Neural progenitor cell (in vitro differentiated cells): ENCODE results near the gene TFAP2E. TPM values are rescaled to one million over a fixed set of nuclear protein-coding genes. Genes with fewer than 3 reads are reported as not detected.

Experiments used
- DNase-seq: peaks from one replicate; pipeline ENCODE4 v3.0.0-alpha.2; 2016; ENCODE audit warnings: low spot score
- H2AFZ ChIP-seq: fragments of 200-600 bp; sonication (generic); replicated peaks from 2 replicates; pipeline ENCODE4 v1.6.1; 2016; ENCODE audit warnings: antibody characterized with exemption
- H3F3A ChIP-seq: fragments of 200-600 bp; sonication (generic); 2 replicates; pipeline ENCODE4 v1.6.1; 2016; ENCODE audit warnings: antibody characterized with exemption, low read depth
- H3K27ac ChIP-seq: fragments of 200-600 bp; sonication (generic); 2 replicates; pipeline ENCODE4 v1.5.1; 2016; ENCODE audit warnings: mild to moderate bottlenecking
- H3K27me3 ChIP-seq: fragments of 200-600 bp; sonication (generic); 2 replicates; pipeline ENCODE4 v1.6.1; 2016; ENCODE audit warnings: mild to moderate bottlenecking, moderate library complexity
- H3K36me3 ChIP-seq: fragments of 200-600 bp; sonication (generic); 2 replicates; pipeline ENCODE4 v1.5.1; 2016
- H3K4me1 ChIP-seq: fragments of 200-600 bp; sonication (generic); 2 replicates; pipeline ENCODE4 v1.6.1; 2016; ENCODE audit warnings: mixed run types
- H3K4me2 ChIP-seq: fragments of 200-600 bp; sonication (generic); 2 replicates; pipeline ENCODE4 v1.6.1; 2016
- H3K4me3 ChIP-seq: fragments of 200-600 bp; sonication (generic); 2 replicates; pipeline ENCODE4 v1.5.1; 2016
- H3K79me2 ChIP-seq: fragments of 200-600 bp; sonication (generic); 2 replicates; pipeline ENCODE4 v1.6.1; 2016; ENCODE audit warnings: low read depth
- H3K9ac ChIP-seq: fragments of 200-600 bp; sonication (generic); 2 replicates; pipeline ENCODE4 v1.6.1; 2016
- H3K9me3 ChIP-seq: fragments of 200-600 bp; sonication (generic); 2 replicates; pipeline ENCODE4 v1.5.1; 2016; ENCODE audit warnings: low read depth
- H4K20me1 ChIP-seq: fragments of 200-600 bp; sonication (generic); 2 replicates; pipeline ENCODE4 v1.6.1; 2016; ENCODE audit warnings: low read depth
- H3K27ac Mint-ChIP-seq: 3 replicates; pipeline ENCODE4 v1.8.0; 2021; ENCODE audit warnings: mixed read lengths
- H3K27me3 Mint-ChIP-seq: 2 replicates; pipeline ENCODE4 v1.8.0; 2022; ENCODE audit warnings: low read depth, mild to moderate bottlenecking, inconsistent platforms, moderate library complexity, mixed read lengths; ENCODE audit not compliant: insufficient read depth
- H3K36me3 Mint-ChIP-seq: 3 replicates; pipeline ENCODE4 v1.8.0; 2021; ENCODE audit warnings: mixed read lengths
- H3K4me1 Mint-ChIP-seq: 3 replicates; pipeline ENCODE4 v1.8.0; 2021; ENCODE audit warnings: mixed read lengths
- H3K4me3 Mint-ChIP-seq: 3 replicates; pipeline ENCODE4 v1.8.0; 2021; ENCODE audit warnings: mild to moderate bottlenecking, moderate library complexity, mixed read lengths
- H3K9me3 Mint-ChIP-seq: 3 replicates; pipeline ENCODE4 v1.8.0; 2020; ENCODE audit warnings: mixed read lengths
- EZH2 ChIP-seq: fragments of 200-600 bp; sonication (generic); IDR thresholded peaks from 2 replicates; pipeline ENCODE4 v1.6.1; 2017; ENCODE audit warnings: antibody characterized with exemption, mild to moderate bottlenecking, moderate library complexity
- EZH2phosphoT487 ChIP-seq: fragments of 200-600 bp; sonication (generic); IDR thresholded peaks from 2 replicates; pipeline ENCODE4 v1.6.1; 2017; ENCODE audit warnings: antibody characterized with exemption
- total RNA-seq: library from RNA; depleted of rRNA; stranded (reverse); fragments of >200 nt; gene quantifications from 2 replicates; pipeline ENCODE4 v1.2.3, GENCODE V29; 2015; ENCODE audit warnings: low replicate concordance
- TF ChIP-seq, protein P1 (sequence below): fragments of 200-600 bp; sonication (generic); IDR thresholded peaks from 2 replicates; pipeline ENCODE4 v1.5.1; 2017; ENCODE audit warnings: antibody characterized with exemption, mild to moderate bottlenecking

The TFAP2E gene
- total RNA-seq, 1 donor from 2014 or later, result not detected

DNA sequence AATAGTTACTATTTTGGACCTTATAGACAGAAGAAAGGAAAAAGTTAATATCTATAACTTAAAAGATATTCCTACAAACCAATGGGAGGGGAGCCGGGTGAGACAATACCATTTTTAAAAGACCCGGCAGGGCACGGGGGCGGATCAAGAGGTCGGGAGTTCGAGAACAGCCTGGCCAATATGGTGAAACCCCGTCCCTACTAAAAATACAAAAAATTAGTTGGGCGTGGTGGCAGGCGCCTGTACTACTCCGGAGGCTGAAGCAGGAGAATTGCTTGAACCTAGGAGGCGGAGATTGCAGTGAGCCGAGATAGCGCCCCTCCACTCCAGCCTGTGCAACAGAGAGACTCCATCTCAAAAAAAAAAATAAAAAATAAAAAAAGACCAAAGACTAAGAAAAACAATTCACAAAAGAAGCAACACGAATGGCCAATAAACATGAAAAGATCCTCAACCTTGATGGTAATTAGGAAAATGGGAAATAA is 69.4 kb downstream of the TFAP2E start:
- Histone ChIP-seq H4K20me1 (peaks cover 14% of the 10 kb centered on the region), H3K36me3 (no peaks in the 10 kb centered on the region), H3K9ac (no peak overlapping the region), H3K4me1 (peaks cover 6% of the 10 kb centered on the region), H3K79me2 (peaks cover 38% of the 10 kb centered on the region), H2AFZ (peak overlapping the region; percentile 90), H3K27me3 (peaks cover 37% of the 10 kb centered on the region), H3K9me3 (no peaks in the 10 kb centered on the region), H3K4me3 (peak overlapping the region; percentile 84), H3F3A (peaks cover 12% of the 10 kb centered on the region), H3K27ac (no peak overlapping the region), H3K4me2 (peak overlapping the region; percentile 91)
- Mint-ChIP-seq H3K36me3 (peaks cover 5% of the 10 kb centered on the region), H3K27ac (no peak overlapping the region), H3K27me3 (peaks cover 32% of the 10 kb centered on the region), H3K4me1 (peaks cover 20% of the 10 kb centered on the region), H3K9me3 (no peaks in the 10 kb centered on the region), H3K4me3 (peak overlapping the region; percentile 100)
- TF ChIP-seq, protein P1, sequence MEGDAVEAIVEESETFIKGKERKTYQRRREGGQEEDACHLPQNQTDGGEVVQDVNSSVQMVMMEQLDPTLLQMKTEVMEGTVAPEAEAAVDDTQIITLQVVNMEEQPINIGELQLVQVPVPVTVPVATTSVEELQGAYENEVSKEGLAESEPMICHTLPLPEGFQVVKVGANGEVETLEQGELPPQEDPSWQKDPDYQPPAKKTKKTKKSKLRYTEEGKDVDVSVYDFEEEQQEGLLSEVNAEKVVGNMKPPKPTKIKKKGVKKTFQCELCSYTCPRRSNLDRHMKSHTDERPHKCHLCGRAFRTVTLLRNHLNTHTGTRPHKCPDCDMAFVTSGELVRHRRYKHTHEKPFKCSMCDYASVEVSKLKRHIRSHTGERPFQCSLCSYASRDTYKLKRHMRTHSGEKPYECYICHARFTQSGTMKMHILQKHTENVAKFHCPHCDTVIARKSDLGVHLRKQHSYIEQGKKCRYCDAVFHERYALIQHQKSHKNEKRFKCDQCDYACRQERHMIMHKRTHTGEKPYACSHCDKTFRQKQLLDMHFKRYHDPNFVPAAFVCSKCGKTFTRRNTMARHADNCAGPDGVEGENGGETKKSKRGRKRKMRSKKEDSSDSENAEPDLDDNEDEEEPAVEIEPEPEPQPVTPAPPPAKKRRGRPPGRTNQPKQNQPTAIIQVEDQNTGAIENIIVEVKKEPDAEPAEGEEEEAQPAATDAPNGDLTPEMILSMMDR, result no peak
- no peak for TF ChIP-seq EZH2
- TF ChIP-seq EZH2phosphoT487, result no peak
- DNase-seq, result no peak

DNA sequence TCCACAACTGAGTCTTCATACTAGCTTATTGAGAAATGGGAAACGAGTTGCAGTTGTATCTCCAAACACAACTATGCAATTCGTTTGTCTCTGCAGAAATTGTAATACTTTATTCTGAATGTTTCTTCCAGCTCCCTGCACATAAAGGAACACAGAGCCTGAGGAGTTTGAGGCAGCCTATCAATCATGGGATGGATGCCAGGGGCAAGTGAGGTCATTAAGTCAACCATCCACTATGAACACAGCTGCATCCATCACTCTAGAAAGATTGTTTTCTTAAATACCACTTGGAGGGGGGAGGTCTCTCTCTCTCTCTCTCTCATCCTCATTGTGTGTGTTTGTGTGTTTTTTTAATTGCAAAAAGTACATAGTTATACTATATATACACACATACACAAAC is 71.1 kb downstream of the TFAP2E start:
- Histone ChIP-seq H3F3A (peaks cover 12% of the 10 kb centered on the region), H3K9ac (no peak overlapping the region), H4K20me1 (no peaks in the 10 kb centered on the region), H2AFZ (no peak overlapping the region), H3K4me2 (no peak overlapping the region), H3K4me3 (no peak overlapping the region), H3K27ac (no peak overlapping the region), H3K27me3 (peaks cover 51% of the 10 kb centered on the region), H3K4me1 (peaks cover 6% of the 10 kb centered on the region), H3K9me3 (no peaks in the 10 kb centered on the region), H3K36me3 (no peaks in the 10 kb centered on the region), H3K79me2 (peaks cover 21% of the 10 kb centered on the region)
- Mint-ChIP-seq H3K9me3 (no peaks in the 10 kb centered on the region), H3K27me3 (peaks cover 32% of the 10 kb centered on the region), H3K4me1 (peaks cover 16% of the 10 kb centered on the region), H3K27ac (no peak overlapping the region), H3K4me3 (no peak overlapping the region), H3K36me3 (peaks cover 5% of the 10 kb centered on the region)
- no peak for DNase-seq
- TF ChIP-seq EZH2phosphoT487 (no peak), EZH2 (no peak)
- TF ChIP-seq, protein P1, result no peak

Other genes starting within 250 kb of the TFAP2E start
- 58.2 and 58.3 TPM in 2 replicates for gene KIAA0319L, start 15.9 kb upstream of the TFAP2E start, total RNA-seq
- gene NCDN, start 15.5 kb upstream of the TFAP2E start, total RNA-seq, result 5.8 and 19.2 TPM in 2 replicates
- gene PSMB2, start 68.2 kb downstream of the TFAP2E start, total RNA-seq, result 29.7 and 33.2 TPM in 2 replicates
- gene C1orf216, start 145.6 kb downstream of the TFAP2E start, total RNA-seq, result 4.4 and 8.0 TPM in 2 replicates
- 23.6 and 26.2 TPM in 2 replicates for gene CLSPN, start 196.7 kb downstream of the TFAP2E start, total RNA-seq
- 24.5 and 26.4 TPM in 2 replicates for gene AGO4, start 234.7 kb downstream of the TFAP2E start, total RNA-seq